ENCODE measurements around the gene NAP1L5. TPM values are rescaled to one million over a fixed set of nuclear protein-coding genes. Genes with fewer than 3 reads are reported as not detected.

Gene NAP1L5
- total and polyA plus RNA-seq, 9 of the 15 experiments (the other 6 are each of a cell fraction or from before 2014, with no cell fraction given), result 2.4 to 10.6 (median 7.0) TPM

DNA sequence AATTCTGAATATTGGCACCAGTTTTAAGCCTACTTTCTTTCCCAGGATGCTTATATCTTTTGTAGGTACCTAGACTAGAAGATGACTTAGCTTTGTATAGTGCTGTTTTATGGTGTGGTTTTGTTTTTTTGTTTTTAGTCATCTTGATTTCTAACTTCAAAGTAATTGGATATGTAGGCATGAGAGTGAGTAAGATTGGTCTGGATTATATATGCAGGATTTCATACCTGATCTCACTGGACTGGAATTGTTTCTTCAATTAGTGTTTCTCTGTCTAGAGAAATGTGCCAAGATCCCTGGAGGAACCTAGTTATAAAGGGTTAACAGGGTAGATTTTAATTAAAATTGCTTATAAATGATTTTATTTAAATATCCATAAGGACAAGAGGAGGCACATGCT, 23.1 kb downstream of the NAP1L5 start:
- Histone ChIP-seq H2AFZ (ENCODE audit: low read depth, low read length) (no peak overlapping the region), H3K9me1 (ENCODE audit: control insufficient read depth, insufficient read depth, low read length) (no peaks in the 10 kb centered on the region), H3K9ac (ENCODE audit: insufficient read depth in 1 of 2, low read depth in 2 of 2, low read length in 2 of 2) (no peak overlapping the region), H4K20me1 (replicated peaks; ENCODE audit: control insufficient read depth, insufficient read depth, low read length) (no peaks in the 10 kb centered on the region), H3K4me3 (no peak overlapping the region), H3K36me3 (ENCODE audit: control insufficient read depth, insufficient read depth, low read length) (0 out of 3 replicates have a peak, but pooled peaks cover 3% of the 10 kb centered on the region), H3K27me3 (ENCODE audit: control insufficient read depth in 2 of 2, insufficient read depth in 2 of 2, low read length in 2 of 2) (no peaks in the 10 kb centered on the region), H3K9me3 (replicated peaks; ENCODE audit: control insufficient read depth, insufficient read depth, low read depth, low read length) (no peaks in the 10 kb centered on the region; the same call in 1 of the 2 replicates), H3K79me2 (ENCODE audit: control insufficient read depth, insufficient read depth, low read length) (no peaks in the 10 kb centered on the region), H3K27ac (ENCODE audit: extremely low read depth, low read depth, low read length) (no peak overlapping the region), H3K4me1 (replicated peaks in 1 of 2; ENCODE audit: control insufficient read depth in 2 of 2, insufficient read depth in 2 of 2, low read length in 2 of 2) (peaks cover 0 to 2% of the 10 kb centered on the region in 2 experiments; a peak in 1 of 5 replicates), H3K4me2 (ENCODE audit: insufficient read depth, low read length) (no peak overlapping the region)
- ChIA-PET POLR2A (no interaction called here), CTCF (ENCODE audit: low intra/inter-chr PET ratio) (interaction anchor here (0.6 kb wide), 1 partner anchor 630 kb away, joined by 3 read pairs; no protein-coding TSS in a partner anchor)
- FAIRE-seq (no peak), DNase-seq (ENCODE audit: extremely low read depth in 1 of 4, low spot score in 3 of 4) (no peak), ATAC-seq (no peak)
- in situ Hi-C loops (cut with MboI) (no loop called here), intact Hi-C loops (cut with micrococcal nuclease) (loop anchor here (5.0 to 10.0 kb wide), 2 partner anchors 120 to 348 kb away; no protein-coding TSS in a partner anchor)
- no peak for TF ChIP-seq SMARCA5 (IDR thresholded peaks at IDR 0.05)
- TF ChIP-seq HDGF (IDR thresholded peaks at IDR 0.05), result no peak
- TF ChIP-seq ZNF830 (CRISPR knock-in tag; IDR thresholded peaks at IDR 0.05), result no peak
- no peak for TF ChIP-seq KAT7 (CRISPR knock-in tag; IDR thresholded peaks at IDR 0.05; ENCODE audit: borderline replicate concordance)
- TF ChIP-seq, protein P1, sequence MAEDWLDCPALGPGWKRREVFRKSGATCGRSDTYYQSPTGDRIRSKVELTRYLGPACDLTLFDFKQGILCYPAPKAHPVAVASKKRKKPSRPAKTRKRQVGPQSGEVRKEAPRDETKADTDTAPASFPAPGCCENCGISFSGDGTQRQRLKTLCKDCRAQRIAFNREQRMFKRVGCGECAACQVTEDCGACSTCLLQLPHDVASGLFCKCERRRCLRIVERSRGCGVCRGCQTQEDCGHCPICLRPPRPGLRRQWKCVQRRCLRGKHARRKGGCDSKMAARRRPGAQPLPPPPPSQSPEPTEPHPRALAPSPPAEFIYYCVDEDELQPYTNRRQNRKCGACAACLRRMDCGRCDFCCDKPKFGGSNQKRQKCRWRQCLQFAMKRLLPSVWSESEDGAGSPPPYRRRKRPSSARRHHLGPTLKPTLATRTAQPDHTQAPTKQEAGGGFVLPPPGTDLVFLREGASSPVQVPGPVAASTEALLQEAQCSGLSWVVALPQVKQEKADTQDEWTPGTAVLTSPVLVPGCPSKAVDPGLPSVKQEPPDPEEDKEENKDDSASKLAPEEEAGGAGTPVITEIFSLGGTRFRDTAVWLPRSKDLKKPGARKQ (CRISPR knock-in tag; IDR thresholded peaks at IDR 0.05), result no peak
- TF ChIP-seq, protein P2, sequence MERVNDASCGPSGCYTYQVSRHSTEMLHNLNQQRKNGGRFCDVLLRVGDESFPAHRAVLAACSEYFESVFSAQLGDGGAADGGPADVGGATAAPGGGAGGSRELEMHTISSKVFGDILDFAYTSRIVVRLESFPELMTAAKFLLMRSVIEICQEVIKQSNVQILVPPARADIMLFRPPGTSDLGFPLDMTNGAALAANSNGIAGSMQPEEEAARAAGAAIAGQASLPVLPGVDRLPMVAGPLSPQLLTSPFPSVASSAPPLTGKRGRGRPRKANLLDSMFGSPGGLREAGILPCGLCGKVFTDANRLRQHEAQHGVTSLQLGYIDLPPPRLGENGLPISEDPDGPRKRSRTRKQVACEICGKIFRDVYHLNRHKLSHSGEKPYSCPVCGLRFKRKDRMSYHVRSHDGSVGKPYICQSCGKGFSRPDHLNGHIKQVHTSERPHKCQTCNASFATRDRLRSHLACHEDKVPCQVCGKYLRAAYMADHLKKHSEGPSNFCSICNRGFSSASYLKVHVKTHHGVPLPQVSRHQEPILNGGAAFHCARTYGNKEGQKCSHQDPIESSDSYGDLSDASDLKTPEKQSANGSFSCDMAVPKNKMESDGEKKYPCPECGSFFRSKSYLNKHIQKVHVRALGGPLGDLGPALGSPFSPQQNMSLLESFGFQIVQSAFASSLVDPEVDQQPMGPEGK (CRISPR knock-in tag; IDR thresholded peaks at IDR 0.05; ENCODE audit: borderline replicate concordance), result no peak
- TF ChIP-seq KDM5B (IDR thresholded peaks at IDR 0.05; ENCODE audit: insufficient replicate concordance, low read depth, low read length), result no peak
- no TSS peak for BruUV-seq (replicated peaks)

All from K562 (cell line).